Measurements from ENCODE around the gene PNLDC1.

Gene PNLDC1

GRCh38 chr6:159800141-159800865 lies at the start of gene PNLDC1:
Gene PNLDC1, plus strand, starts transcription at chr6:159800276. Its CDS starts 32 bp downstream, at chr6:159800308.
- DNase-seq (ENCODE audit: low read depth), result no peak

- no peak for DNase-seq (ENCODE audit: low read depth)
These were observed 48.6 kb upstream of the PNLDC1 start for GRCh38 chr6:159751448-159751847.

- no peak for DNase-seq (ENCODE audit: low read depth)
These were observed 46.8 kb upstream of the PNLDC1 start for GRCh38 chr6:159753081-159753872.

GRCh38 chr6:159754401-159754800 lies 45.7 kb upstream of the PNLDC1 start:
- no peak for DNase-seq (ENCODE audit: low read depth)

GRCh38 chr6:159754959-159755914 lies 44.8 kb upstream of the PNLDC1 start:
- DNase-seq (ENCODE audit: low read depth), result no peak

GRCh38 chr6:159756508-159756907 lies 43.6 kb upstream of the PNLDC1 start:
- no peak for DNase-seq (ENCODE audit: low read depth)

- DNase-seq (ENCODE audit: low read depth), result no peak
These were observed 41.8 kb upstream of the PNLDC1 start for GRCh38 chr6:159758031-159759001.

GRCh38 chr6:159759645-159760044 lies 40.4 kb upstream of the PNLDC1 start:
- DNase-seq (ENCODE audit: low read depth), result no peak

- no peak for DNase-seq (ENCODE audit: low read depth)
These were observed 39.4 kb upstream of the PNLDC1 start for GRCh38 chr6:159760602-159761057.

- peak; percentile 17 for DNase-seq (ENCODE audit: low read depth)
These were observed 38.8 kb upstream of the PNLDC1 start for GRCh38 chr6:159761129-159761872.

- peak; percentile 75 for DNase-seq (ENCODE audit: low read depth)
These were observed 38.0 kb upstream of the PNLDC1 start, which contains the start of gene ACAT2 for GRCh38 chr6:159761873-159762680. Gene ACAT2, plus strand, starts transcription at chr6:159762045. Its CDS starts 43 bp downstream, at chr6:159762088.

- no peak for DNase-seq (ENCODE audit: low read depth)
These were observed 37.3 kb upstream of the PNLDC1 start for GRCh38 chr6:159762681-159763293.

GRCh38 chr6:159766906-159767305 lies 33.2 kb upstream of the PNLDC1 start:
- no peak for DNase-seq (ENCODE audit: low read depth)

GRCh38 chr6:159769470-159769869 lies 30.6 kb upstream of the PNLDC1 start:
- DNase-seq (ENCODE audit: low read depth), result no peak

GRCh38 chr6:159772196-159772595 lies 27.9 kb upstream of the PNLDC1 start:
- no peak for DNase-seq (ENCODE audit: low read depth)

GRCh38 chr6:159777240-159777904 lies 22.7 kb upstream of the PNLDC1 start:
- DNase-seq (ENCODE audit: low read depth), result no peak

GRCh38 chr6:159778131-159778530 lies 21.9 kb upstream of the PNLDC1 start:
- DNase-seq (ENCODE audit: low read depth), result no peak

- DNase-seq (ENCODE audit: low read depth), result no peak
These were observed 21.5 kb upstream of the PNLDC1 start for GRCh38 chr6:159778542-159779103.

Data from stimulated activated CD8-positive, alpha-beta memory T cell treated with anti-CD3 and anti-CD28 coated beads, Interleukin-15, amount 100 ng/mL, for 24 hours (primary cell).